GM21619 (cell line): Measurements from ENCODE around the gene CCL4.
"Not testable (repeated sequence)": the region's sequence is repeated elsewhere in the genome, so short reads cannot be mapped to it uniquely, and the experiment has no call there.

Experiments
- ATAC-seq: cut with Tn5 transposase; IDR thresholded peaks from one replicate; pipeline ENCODE4 v1.9.1; 2021; ENCODE audit not compliant: unreplicated experiment

Gene CCL4

GRCh38 chr17:36103401-36103975 lies at the start of gene CCL4:
Gene CCL4 (plus strand): TSS chr17:36103827. CDS start chr17:36103906, 79 bp downstream.
- ATAC-seq, result peak; percentile 76

DNA sequence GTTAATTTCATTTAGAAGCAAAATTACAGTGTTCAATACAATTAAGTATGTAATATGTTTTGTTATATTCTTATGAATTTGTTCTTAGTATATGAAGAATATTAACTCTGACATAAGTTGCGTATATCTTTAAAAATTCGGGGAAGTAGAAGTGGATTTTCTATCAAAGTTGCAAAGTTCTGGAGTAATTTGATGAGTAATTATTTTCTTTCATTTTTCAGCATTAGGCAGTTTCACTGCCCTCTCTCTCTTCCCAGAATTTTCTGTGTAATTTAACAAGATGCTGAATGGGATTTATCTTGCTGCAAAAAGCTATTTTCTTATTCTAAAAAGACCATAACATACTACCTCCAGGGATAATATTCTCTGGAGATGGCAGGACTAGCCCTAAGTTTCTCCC lies 48.5 kb upstream of the CCL4 start:
- ATAC-seq, result no peak

GRCh38 chr17:36055921-36056520 lies 47.6 kb upstream of the CCL4 start:
- ATAC-seq, result no peak

GRCh38 chr17:36057911-36058310 lies 45.7 kb upstream of the CCL4 start:
- no peak for ATAC-seq

GRCh38 chr17:36059406-36059805 lies 44.2 kb upstream of the CCL4 start:
- no peak for ATAC-seq

DNA sequence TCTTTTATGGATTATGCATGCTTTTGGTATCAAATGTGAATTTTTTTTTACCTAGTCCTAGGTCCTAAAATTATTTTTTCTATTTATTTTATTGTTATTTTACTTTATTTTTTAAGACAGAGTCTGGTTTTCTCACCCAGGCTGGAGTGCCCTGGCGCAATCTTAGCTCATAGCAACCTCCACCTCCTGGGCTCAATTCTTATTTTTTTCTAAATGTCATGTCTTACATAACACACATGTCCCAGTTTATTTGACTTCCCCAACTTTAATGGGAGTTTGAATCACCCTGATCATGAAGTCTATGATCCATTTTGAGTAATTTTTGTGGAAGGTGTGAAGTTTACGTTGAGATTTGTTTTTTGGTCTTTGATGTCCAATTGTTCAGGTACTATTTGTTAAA lies 42.8 kb upstream of the CCL4 start:
- no peak for ATAC-seq

DNA sequence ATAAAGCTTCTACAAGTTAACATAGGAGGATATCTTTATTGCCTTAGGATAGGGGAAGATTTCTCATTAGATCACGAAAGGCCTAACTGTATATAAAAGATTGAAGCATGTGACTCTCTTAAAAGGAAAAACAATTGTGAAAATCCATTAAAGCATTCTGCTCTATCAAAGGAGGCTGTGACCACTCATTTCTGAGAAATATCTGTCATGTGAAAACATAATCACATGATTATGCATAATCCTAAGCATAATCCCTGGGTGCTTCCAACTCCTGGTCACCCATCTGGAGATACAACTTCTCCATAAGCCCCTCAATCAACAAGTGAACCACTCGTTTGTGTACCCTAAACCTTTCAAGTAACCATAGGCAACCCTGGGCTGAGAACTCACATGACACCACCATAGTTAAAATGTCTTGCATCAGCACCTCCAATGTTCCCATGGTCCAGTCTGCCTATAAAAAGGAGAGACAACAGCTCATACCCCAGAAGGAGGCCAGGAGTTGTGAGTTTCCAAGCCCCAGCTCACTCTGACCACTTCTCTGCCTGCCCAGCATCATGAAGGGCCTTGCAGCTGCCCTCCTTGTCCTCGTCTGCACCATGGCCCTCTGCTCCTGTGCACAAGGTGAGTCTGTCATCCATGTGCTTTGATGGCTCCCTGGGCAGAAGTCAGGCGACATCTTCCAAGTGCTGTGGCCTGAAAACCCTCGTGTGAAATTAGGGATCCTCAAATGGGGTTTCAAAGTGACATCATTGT lies 39.7 kb upstream of the CCL4 start, which contains the start of gene CCL18:
Gene CCL18 (plus strand): TSS at position 487 of the 756 bp plus-strand sequence. CDS start 71 bp downstream, at position 558.
- ATAC-seq, result no peak

DNA sequence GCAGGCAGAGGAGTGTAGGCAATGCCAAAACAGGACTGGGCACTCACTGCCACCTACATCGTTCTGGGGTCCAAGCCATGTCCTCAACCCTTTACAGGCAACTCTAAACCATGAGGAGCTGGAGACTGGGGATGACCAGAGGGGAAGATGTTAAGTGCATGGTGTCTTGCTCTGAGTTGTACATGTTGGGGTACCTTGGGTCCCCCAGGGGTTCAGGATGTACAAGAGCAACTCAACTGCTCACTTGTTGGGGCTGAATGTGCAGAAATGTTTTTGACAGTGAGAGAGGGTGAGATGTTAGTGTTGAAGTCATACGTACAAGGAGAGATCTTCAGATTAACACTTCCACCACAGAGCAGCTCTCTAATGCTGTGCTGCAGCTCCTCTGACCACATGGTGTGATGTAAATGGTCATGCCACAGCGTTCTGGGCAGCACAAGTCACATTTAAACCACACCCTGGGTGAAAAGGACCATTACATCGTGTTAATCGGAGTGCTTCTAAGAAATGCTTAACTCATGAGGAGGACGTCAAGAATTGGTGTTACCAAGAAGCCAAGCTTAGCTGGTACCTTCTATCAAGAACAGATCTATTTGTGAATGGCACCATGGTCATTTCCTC lies 37.2 kb upstream of the CCL4 start:
- no peak for ATAC-seq

DNA sequence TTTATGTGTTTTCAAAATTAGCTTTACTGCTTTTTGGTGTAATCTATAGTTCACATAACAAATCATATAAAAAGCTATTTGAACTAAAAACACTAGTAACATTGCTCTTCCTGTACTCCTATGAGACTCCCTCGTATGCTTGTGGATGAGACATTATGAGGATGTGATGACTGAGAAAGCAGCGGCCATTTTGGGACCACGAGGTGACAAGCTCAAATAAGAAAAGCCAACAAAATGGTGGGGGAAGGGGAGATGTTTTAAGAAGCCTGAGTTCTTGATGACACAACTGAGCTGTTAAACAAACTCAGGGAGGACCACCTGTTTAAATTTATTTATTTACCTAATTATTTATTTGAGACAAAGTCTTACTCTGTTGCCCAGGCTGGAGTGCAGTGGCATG lies 35.1 kb upstream of the CCL4 start:
- no peak for ATAC-seq

- ATAC-seq, result no peak
Measured at GRCh38 chr17:36069136-36069535, 34.5 kb upstream of the CCL4 start.

- ATAC-seq, result no peak
Measured at GRCh38 chr17:36070427-36070826, 33.2 kb upstream of the CCL4 start.

GRCh38 chr17:36071751-36072150 lies 31.9 kb upstream of the CCL4 start:
- ATAC-seq, result no peak

DNA sequence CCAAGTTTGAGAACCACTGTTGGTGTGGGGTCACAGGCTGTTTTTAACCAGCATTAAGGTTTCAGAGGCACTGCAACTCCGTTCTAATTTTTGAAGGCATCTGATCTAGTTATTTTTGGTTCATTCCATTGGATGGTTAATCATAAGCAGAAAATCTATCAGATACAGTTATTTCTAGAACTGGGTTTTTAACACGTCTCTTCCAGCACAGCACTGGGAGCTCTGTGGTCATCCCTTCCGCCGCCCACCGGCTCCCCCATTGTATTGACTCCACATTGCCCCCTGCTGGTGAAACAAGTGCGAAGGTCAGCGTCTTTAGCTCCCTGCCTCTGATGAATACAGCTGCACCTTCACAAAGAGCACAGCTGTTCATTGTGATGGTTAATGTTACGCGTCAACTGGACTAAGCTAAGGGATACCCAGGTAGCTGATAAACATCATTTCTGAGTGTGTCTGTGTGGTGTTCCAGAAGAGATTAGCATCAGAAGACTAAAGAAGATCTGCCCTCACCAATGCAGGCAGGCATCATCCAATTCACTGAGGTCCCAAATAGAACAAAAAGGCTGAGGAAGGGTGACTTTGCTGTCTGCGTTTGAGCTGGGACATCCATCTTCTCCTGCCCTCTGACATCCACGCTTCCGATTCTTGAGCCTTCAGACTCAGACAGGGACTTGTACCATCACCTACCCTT lies 31.1 kb upstream of the CCL4 start:
- ATAC-seq, result no peak

- ATAC-seq, result no peak
Measured at GRCh38 chr17:36074365-36074764, 29.3 kb upstream of the CCL4 start.

GRCh38 chr17:36081681-36082471 lies 21.8 kb upstream of the CCL4 start:
- peak; percentile 49 for ATAC-seq

DNA sequence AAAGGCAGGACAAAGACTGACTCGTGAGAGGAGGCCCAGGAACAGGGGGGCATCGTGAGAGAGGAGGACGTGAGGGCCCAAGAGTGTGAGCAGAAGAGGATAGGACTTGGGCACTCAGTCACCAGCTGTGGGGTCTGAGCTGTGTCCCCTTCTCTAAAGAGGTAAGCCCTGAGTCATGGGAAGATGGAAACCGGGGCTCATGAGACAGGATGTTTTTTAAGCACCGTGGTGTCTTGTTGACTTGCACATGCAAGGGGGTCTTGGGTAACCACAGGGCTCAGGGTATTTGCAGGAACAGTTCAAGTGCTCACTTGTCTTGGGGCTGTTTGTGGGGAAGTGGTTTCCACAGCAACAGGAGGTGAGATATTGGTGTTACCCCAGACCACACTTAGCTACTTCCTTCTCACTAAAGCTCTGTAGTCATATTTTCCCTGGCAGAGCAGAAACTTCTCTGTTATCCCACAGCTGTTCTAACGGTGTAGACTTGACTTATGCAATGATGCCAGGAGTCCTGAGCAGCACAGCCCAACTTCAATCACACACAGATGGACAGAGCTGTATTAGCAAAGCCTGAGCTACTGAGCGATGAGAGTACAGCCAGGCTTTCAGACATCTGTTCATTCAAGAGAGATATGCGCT lies 21.0 kb upstream of the CCL4 start:
- ATAC-seq, result peak; percentile 44

- not testable (repeated sequence) for ATAC-seq
Measured at GRCh38 chr17:36083691-36084090, 19.9 kb upstream of the CCL4 start.

GRCh38 chr17:36085765-36086164 lies 17.9 kb upstream of the CCL4 start:
- ATAC-seq, result no peak

DNA sequence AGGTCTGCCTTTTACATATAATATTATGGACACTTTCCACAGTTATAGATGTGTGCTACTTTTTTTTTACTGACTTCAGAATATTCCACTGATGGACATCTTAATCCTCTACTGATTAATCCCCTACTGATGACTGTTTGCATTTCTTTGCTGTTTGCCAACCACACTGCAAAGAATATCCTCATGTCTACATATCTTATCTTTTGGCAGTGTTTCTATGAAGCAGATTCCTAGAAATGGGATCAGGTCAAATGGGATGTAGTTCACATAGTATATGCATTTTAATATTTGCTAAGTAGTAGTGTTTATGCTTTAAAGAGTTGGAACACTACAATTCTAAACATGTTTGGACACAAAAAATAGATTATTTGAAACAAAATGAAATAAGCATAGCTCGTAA lies 16.8 kb upstream of the CCL4 start:
- ATAC-seq, result no peak

DNA sequence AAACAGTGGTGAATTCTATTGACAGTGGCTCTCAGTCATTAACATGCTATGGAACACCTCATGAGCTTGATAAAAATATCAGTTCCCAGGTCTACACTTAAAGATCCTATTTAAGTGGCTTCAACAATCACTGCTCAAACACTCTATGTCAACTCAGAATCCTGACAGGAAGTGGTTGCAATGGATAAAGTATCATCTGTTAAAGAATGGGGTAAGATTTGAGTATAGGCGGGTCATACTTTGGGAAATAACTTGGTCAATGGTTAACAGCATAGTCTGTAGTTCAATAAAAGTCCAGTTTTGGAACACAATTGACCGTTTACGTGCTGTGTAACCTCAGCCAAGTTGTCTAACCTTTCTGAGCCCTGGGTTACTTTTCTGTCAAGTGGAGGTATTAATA lies 16.2 kb upstream of the CCL4 start:
- not testable (repeated sequence) for ATAC-seq
